ENCODE measurements around the gene ARSD. TPM values are rescaled to one million over a fixed set of nuclear protein-coding genes. Genes with fewer than 3 reads are reported as not detected.
"Not testable (repeated sequence)": the region's sequence is repeated elsewhere in the genome, so short reads cannot be mapped to it uniquely, and the experiment has no call there.

ARSD gene
- total RNA-seq, 2 donors from 2014 or later: 44.2 to 75.9 TPM

DNA sequence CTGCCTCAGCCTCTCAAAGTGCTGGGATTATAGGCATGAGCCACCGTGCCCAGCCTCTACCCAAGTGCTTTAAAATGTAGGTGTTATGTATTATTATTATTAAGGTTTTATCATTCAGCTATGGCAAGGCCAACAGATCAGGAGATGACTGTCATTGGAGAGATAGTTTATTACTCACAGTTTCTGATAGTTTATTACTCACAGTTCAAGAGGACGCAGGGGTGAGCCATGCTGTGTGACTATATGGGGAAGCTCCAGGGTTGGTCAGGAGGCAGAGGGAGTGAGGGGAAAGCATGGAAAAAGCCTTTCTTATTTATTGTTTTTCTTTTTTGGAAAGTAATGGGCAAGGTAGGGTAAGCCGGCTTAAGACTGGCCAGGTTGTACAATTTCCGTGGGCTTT lies 25.4 kb upstream of the ARSD start:
- DNase-seq: no peak
- Histone ChIP-seq H3K4me3 (no peak overlapping the region), H3K9ac (ENCODE audit: low read depth in 2 of 2, low read length in 2 of 2) (no peak overlapping the region), H3K4me1 (no peaks in the 10 kb centered on the region), H3K36me3 (peaks cover 4% of the 10 kb centered on the region), H3K9me3 (no peaks in the 10 kb centered on the region), H3K27me3 (no peaks in the 10 kb centered on the region), H3K27ac (no peak overlapping the region)
- intact Hi-C loops (cut with DNase I): no loop called here
- TF ChIP-seq, protein P1, sequence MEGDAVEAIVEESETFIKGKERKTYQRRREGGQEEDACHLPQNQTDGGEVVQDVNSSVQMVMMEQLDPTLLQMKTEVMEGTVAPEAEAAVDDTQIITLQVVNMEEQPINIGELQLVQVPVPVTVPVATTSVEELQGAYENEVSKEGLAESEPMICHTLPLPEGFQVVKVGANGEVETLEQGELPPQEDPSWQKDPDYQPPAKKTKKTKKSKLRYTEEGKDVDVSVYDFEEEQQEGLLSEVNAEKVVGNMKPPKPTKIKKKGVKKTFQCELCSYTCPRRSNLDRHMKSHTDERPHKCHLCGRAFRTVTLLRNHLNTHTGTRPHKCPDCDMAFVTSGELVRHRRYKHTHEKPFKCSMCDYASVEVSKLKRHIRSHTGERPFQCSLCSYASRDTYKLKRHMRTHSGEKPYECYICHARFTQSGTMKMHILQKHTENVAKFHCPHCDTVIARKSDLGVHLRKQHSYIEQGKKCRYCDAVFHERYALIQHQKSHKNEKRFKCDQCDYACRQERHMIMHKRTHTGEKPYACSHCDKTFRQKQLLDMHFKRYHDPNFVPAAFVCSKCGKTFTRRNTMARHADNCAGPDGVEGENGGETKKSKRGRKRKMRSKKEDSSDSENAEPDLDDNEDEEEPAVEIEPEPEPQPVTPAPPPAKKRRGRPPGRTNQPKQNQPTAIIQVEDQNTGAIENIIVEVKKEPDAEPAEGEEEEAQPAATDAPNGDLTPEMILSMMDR (IDR thresholded peaks at IDR 0.05): no peak

DNA sequence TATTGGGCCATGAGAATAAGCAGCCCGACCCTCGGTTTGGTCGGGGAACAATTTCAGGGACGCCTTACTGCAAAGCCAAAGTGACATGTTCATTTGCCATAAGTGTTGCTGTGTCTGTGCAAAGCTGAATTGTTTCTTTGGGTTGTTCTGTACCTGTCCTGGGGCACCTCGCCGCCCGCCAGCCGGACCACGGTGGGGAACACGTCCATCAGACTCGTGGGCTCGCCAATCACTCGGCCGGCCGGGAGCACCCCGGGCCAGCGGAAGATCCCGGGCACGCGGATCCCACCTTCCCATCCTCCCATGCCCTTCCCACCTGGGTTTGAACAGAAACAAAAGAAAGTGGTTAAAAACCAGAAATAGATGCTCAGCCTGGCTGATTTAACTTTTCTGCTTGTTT lies 8.8 kb upstream of the ARSD start:
- H3K4me3 ChIP-seq; H3K36me3 ChIP-seq; H3K9me3 ChIP-seq; DNase-seq; intact Hi-C loops (cut with DNase I); H3K27ac ChIP-seq; H3K27me3 ChIP-seq; H3K4me1 ChIP-seq; H3K9ac ChIP-seq (ENCODE audit: low read depth in 2 of 2, low read length in 2 of 2): not testable (repeated sequence)

DNA sequence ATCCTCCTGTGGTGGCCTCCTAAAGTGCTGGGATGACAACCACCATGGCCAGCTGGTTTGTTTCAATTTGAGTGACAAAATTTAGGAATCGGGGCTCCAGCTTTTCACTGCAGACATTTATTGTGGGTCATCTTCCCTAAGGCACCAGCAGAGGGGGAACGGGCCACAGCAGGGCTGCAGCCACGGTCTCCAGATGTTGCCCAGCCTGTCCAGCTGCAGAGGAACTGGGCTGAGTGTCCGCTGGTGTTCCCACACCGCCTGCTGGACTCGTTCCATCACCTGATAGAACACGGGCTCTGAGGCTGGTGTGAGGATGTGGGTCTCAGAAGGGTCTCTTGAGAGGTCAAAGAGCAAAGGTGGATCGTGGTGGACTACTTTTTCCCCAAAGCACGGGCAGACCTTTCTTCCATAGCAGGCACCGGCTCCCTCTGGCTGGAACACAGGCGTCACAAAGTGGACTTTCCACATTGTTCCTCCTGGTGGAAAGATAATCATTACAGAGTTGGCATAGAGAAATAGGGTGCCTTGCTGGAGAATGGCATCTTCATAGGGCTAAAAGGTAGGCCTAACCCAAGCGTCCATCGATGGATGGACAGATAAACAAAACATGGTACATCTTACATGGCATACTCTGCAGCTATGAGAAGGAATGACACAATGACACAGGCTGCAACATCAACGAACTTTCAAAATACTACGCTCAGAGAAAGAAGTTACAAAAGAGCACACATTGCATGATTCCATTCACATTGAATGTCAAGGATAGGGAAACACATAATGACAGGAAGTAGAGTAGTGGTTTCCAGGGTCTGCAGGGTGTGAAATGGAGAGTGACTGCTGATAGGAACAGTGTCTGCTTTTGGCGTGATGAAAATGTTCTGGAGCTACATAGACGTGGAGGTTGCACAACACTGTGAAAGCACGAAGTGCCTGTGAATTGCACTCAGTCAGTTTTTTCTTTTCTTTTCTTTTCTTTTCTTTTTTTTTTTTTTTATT lies 5.9 kb upstream of the ARSD start:
- DNase-seq: no peak

DNA sequence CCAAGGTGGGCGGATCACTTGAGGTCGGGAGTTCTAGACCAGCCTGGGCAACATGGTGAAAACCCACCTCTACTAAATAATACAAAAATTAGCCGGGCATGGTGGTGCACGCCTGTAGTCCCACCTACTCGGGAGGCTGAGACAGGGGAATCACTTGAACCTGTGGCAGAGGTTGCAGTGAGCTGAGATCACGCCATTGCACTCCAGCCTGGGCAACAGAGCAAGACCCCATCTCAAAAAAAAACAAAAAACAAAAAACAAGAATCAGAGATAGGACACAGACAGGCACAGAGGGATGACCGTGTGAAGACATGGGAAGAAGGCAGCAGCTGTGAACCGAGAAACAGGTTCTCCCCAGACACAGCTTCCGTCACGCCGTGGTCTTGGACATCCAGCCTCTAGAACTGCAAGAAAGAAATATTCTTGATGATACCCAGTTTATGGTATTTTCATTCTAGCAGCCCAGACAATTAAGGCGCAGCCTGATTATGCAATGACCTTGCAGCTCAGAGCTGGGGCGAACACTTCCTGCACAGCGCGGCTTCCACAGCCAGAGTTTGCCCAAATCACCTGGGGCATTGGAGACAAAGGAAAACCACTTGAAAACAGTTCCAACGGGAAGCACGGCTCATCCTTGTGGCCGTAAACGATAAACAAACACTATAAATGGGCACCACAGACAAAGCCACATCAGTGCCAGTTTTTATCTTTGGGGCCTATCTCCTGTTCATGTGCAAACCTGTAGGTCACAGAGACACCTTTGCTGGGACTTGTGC lies 4.2 kb upstream of the ARSD start:
- DNase-seq: peak; percentile 40

More for the DNA sequence above, 5.9 kb upstream of the ARSD start:
- Histone ChIP-seq H3K27ac (no peak overlapping the region), H3K9ac (ENCODE audit: low read depth in 2 of 2, low read length in 2 of 2) (no peak overlapping the region), H3K27me3 (no peaks in the 10 kb centered on the region), H3K9me3 (no peaks in the 10 kb centered on the region), H3K4me3 (no peak overlapping the region), H3K36me3 (no peaks in the 10 kb centered on the region), H3K4me1 (no peaks in the 10 kb centered on the region)
- intact Hi-C loops (cut with DNase I): no loop called here
- TF ChIP-seq, protein P1 (IDR thresholded peaks at IDR 0.05): no peak

DNA sequence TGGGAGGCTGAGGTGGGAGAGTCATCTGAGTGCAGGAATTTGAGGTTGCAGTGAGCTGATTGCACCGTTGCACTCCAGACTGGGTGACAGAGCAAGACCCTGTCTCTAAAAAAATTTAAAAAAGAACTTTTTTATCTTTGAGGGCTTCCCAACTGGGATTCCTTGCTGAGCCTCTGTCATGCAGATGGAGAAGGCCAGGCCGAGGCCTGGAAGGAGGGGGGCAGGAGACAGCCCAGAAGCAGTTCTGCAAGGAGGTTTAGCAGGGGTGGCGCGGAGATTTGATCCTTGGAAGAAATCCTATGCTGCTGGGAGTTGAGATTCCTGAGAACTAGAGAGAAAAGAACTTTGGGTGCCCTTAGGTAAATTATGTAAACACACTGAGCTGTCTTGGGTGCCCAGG lies 2.5 kb upstream of the ARSD start:
- no peak for DNase-seq
- H3K4me1 ChIP-seq: no peaks in the 10 kb centered on the region
- intact Hi-C loops (cut with DNase I): no loop called here
- no peaks in the 10 kb centered on the region for H3K9me3 ChIP-seq
- no peak overlapping the region for H3K9ac ChIP-seq (ENCODE audit: low read depth in 2 of 2, low read length in 2 of 2)
- no peaks in the 10 kb centered on the region for H3K36me3 ChIP-seq
- H3K27me3 ChIP-seq: no peaks in the 10 kb centered on the region
- H3K4me3 ChIP-seq: no peak overlapping the region
- H3K27ac ChIP-seq: no peak overlapping the region
- TF ChIP-seq, protein P1 (IDR thresholded peaks at IDR 0.05): no peak

More for the DNA sequence above, 4.2 kb upstream of the ARSD start:
- Histone ChIP-seq H3K27ac (no peak overlapping the region), H3K36me3 (no peaks in the 10 kb centered on the region), H3K4me1 (no peaks in the 10 kb centered on the region), H3K9ac (ENCODE audit: low read depth in 2 of 2, low read length in 2 of 2) (peak overlapping the region in 1 of 2 donors; percentile 43), H3K27me3 (no peaks in the 10 kb centered on the region), H3K4me3 (no peak overlapping the region), H3K9me3 (no peaks in the 10 kb centered on the region)
- TF ChIP-seq, protein P1 (IDR thresholded peaks at IDR 0.05): no peak
- intact Hi-C loops (cut with DNase I): no loop called here

Measured in colonic mucosa (tissue), 4 donors.